ENCODE data around the gene AGAP1. TPM values are rescaled to one million over a fixed set of nuclear protein-coding genes. Genes with fewer than 3 reads are reported as not detected.

Gene AGAP1
- total RNA-seq, 1 donor from 2014 or later, result 39.0 TPM

DNA sequence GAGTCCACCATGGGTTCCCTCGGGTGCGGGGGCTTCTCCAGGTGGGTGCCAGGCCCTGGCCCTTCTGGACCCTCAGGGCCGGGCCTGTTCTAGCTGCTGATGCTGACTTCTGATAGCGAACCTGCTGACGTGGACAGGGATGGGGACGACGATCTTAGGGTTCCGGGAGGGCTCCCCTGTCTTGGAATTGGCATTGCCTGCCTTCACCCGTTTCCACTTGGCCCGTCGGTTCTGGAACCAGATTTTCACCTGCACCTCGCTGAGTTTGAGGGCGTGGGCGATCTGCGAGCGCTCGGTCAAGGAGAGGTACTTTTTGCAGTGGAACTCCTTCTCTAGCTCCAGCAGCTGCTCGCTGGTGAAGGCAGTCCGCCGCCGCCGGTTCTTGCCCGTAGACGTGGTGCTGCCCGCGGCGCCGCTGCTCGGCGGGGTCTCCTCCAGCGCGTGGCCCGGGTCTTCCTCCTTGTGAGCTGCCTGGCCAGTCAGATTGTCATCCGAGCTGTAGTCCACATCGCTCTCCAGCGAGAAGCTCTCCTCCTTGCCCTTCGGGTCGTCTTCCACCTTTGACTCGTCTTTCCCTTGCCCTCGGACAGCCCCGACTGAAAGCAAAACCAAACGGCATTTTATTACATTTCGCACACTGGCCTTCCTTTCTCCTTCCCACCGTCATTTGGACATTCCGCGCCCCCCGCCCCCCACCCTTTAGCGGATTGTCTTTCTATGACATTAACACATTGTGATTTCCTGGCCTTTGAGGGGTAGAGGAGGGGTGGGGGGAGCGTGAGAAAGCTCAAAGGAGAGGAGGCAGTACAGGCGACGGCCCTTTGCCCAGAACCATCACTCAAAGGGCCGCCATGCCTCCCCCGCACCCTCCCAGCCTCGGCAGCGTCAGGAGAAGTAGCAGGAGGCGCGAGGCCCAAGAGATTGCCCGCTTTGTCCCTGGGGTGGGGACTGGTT, 672.3 kb downstream of the AGAP1 start:
- no peaks in the 10 kb centered on the region for H3K9me3 Mint-ChIP-seq (ENCODE audit: low read depth)
- H3K4me3 Mint-ChIP-seq (ENCODE audit: unreplicated experiment), result peak overlapping the region; percentile 80
- peaks cover 2% of the 10 kb centered on the region for H3K36me3 Mint-ChIP-seq (ENCODE audit: low read depth)
- H3K4me1 Mint-ChIP-seq (ENCODE audit: low read depth), result peaks cover 39% of the 10 kb centered on the region
- H3K27me3 Mint-ChIP-seq (ENCODE audit: low read depth), result peaks cover 7% of the 10 kb centered on the region
- DNase-seq (ENCODE audit: low spot score), result peak; percentile 95
- TF ChIP-seq, protein P1, sequence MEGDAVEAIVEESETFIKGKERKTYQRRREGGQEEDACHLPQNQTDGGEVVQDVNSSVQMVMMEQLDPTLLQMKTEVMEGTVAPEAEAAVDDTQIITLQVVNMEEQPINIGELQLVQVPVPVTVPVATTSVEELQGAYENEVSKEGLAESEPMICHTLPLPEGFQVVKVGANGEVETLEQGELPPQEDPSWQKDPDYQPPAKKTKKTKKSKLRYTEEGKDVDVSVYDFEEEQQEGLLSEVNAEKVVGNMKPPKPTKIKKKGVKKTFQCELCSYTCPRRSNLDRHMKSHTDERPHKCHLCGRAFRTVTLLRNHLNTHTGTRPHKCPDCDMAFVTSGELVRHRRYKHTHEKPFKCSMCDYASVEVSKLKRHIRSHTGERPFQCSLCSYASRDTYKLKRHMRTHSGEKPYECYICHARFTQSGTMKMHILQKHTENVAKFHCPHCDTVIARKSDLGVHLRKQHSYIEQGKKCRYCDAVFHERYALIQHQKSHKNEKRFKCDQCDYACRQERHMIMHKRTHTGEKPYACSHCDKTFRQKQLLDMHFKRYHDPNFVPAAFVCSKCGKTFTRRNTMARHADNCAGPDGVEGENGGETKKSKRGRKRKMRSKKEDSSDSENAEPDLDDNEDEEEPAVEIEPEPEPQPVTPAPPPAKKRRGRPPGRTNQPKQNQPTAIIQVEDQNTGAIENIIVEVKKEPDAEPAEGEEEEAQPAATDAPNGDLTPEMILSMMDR (IDR thresholded peaks at IDR 0.05), result no peak
- peak overlapping the region; percentile 85 for H3K27ac Mint-ChIP-seq (ENCODE audit: unreplicated experiment)

DNA sequence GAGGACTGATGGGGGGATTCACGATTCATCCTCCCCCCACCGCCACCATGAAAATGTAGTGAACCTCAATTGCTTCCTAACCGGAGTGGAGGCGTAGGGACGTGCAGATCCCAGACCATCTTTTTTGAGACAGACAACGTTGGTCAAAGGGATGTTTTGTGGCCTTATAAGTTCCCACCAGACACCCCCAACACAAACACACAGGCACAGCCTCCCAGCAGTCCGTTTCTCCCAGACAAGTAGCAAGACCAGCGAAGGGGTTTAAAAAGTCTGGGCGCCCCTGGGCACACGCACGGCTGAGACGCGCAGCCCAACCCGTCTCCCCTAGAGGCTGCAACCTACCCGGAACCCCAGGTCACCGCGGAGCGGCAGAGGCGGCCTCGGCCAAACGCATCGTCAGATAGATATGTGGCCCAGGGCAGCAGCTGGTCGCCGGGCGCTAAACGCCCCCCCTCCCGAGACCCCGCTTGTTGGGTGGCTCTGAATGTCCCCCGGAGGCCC, 673.0 kb downstream of the AGAP1 start:
- peaks cover 42% of the 10 kb centered on the region for H3K4me1 Mint-ChIP-seq (ENCODE audit: low read depth)
- DNase-seq (ENCODE audit: low spot score), result peak; percentile 86

DNA sequence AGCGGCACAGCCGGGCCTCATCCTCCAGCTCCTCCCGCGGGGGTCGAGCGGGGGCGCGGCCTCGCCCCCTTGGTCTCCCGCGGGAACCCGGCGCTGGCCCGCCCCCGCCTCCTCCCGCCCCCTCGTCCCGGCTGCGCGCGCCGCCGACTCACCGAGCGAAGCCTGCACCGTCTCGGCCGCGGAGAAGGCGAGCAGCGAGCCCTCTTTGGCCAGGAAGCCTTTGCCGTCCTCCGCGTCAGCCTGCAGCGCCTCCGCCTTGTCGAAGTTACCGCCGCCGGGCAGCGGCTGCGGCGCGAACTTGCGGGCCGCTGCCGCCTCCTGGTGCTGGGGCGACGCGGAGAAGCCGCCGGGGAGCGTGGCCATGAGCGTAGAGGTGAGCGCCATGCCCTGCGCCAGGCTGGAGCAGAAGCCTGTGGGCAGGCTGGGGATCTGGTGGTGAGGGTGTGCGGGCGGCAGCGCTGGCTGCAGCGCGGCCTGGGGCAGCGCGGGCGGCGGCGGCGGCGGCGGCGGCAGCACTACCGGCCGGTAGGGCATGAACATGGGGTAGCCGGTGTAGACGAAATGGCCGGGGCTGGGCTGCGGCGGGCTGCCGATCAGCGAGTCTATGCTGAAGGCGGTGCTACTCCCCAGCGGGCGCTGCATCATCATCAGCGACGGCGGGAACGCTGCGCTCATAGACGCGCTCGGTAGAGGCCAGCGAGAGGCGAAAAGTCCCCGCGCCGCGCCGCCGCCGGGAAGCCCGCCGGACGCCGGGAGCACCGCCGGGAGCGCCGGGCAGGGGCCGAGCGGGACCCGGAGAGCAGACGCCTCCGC, 673.7 kb downstream of the AGAP1 start:
- peaks cover 2% of the 10 kb centered on the region for H3K36me3 Mint-ChIP-seq (ENCODE audit: low read depth)
- H3K27me3 Mint-ChIP-seq (ENCODE audit: low read depth), result peaks cover 7% of the 10 kb centered on the region
- no peaks in the 10 kb centered on the region for H3K9me3 Mint-ChIP-seq (ENCODE audit: low read depth)
- peaks cover 48% of the 10 kb centered on the region for H3K4me1 Mint-ChIP-seq (ENCODE audit: low read depth)
- peak overlapping the region; percentile 68 for H3K4me3 Mint-ChIP-seq (ENCODE audit: unreplicated experiment)
- peak; percentile 92 for DNase-seq (ENCODE audit: low spot score)
- TF ChIP-seq, protein P1 (IDR thresholded peaks at IDR 0.05), result peak; percentile 67
- no peak overlapping the region for H3K27ac Mint-ChIP-seq (ENCODE audit: unreplicated experiment)

More for the DNA sequence above, 673.0 kb downstream of the AGAP1 start:
- H3K4me3 Mint-ChIP-seq (ENCODE audit: unreplicated experiment), result peak overlapping the region; percentile 80
- H3K36me3 Mint-ChIP-seq (ENCODE audit: low read depth), result peaks cover 2% of the 10 kb centered on the region
- TF ChIP-seq, protein P1 (IDR thresholded peaks at IDR 0.05), result no peak
- peak overlapping the region; percentile 85 for H3K27ac Mint-ChIP-seq (ENCODE audit: unreplicated experiment)
- no peaks in the 10 kb centered on the region for H3K9me3 Mint-ChIP-seq (ENCODE audit: low read depth)
- H3K27me3 Mint-ChIP-seq (ENCODE audit: low read depth), result peaks cover 7% of the 10 kb centered on the region

DNA sequence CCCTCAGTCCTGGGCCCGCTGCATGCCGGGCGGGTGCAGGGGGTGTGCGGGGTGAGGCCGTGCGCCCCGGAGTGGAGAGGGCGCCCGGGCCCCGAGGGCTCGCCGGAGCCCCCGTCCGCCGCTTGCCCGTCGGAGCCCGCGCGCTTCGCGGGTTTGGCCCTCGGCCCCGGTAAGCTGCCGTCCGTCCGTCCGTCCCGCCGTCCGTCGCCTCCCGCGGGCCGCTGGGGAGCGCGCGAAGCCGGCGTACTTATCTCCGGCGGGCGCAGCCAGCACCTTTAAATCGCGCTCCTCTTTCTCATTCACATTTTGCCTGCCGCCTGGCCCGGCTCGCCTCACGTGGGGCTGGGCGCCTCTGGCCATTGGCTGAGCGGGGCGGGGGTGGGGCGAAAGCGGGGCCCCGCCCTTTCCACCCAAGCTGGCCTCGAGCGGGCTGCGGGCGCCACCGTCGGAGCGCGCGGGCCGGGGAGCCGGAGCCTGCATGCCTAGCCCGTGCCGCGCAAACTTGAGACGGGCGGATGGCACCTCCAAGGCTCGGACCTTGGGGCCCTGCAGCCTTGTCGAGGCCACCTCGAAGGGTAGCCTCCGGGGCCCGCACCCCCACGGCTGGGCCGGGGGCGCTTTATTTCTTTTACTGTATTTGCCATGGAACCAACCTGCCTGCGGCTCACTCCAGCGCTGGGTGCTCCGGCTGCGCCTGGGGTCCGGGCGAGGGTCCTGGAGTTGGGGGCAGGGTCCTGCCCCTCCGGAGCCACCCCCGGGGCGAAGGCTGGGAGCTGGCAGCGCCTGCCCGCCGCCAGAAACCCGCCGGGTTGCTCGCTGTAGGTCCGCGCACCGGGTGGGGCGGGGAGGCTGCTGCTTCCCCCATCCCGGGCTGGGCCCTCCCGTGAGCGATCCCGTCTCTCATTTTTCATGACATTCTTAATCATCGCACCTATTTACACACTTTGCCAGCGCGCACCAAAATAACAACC, 674.6 kb downstream of the AGAP1 start, which contains the start of gene GBX2:
TSS of gene GBX2 (minus strand) at position 277 of the 971 bp plus-strand sequence. CDS start 415 bp downstream, outside the sequence.
- peak; percentile 81 for DNase-seq (ENCODE audit: low spot score)
- Mint-ChIP-seq H3K4me1 (ENCODE audit: low read depth) (peaks cover 44% of the 10 kb centered on the region), H3K27me3 (ENCODE audit: low read depth) (peaks cover 7% of the 10 kb centered on the region), H3K9me3 (ENCODE audit: low read depth) (no peaks in the 10 kb centered on the region), H3K27ac (ENCODE audit: unreplicated experiment) (no peak within 1 kb of the TSS), H3K36me3 (ENCODE audit: low read depth) (peaks cover 2% of the 10 kb centered on the region), H3K4me3 (ENCODE audit: unreplicated experiment) (peak within 1 kb of the TSS; percentile 73)
- TF ChIP-seq, protein P1 (IDR thresholded peaks at IDR 0.05), result no peak
